Mesodermal cell (in vitro differentiated cells): ENCODE measurements around the gene CSGALNACT2. TPM values are rescaled to one million over a fixed set of nuclear protein-coding genes. Genes with fewer than 3 reads are reported as not detected.
A peak's percentile ranks its signal among the peaks of the same experiment; 100 is the strongest.
"Not testable (repeated sequence)": the region's sequence is repeated elsewhere in the genome, so short reads cannot be mapped to it uniquely, and the experiment has no call there.

ENCODE experiments used
- H3K27ac ChIP-seq: 2 replicates; pipeline ENCODE4 v1.7.0; 2013; ENCODE audit warnings: mild to moderate bottlenecking, low read depth, low read length, moderate library complexity; ENCODE audit not compliant: severe bottlenecking
- H3K36me3 ChIP-seq: 2 replicates; pipeline ENCODE4 v1.7.1; 2013; ENCODE audit warnings: mild to moderate bottlenecking, low read length, moderate library complexity; ENCODE audit not compliant: control insufficient read depth, insufficient read depth
- H3K4me1 ChIP-seq: one replicate; pipeline ENCODE4 v1.7.1; 2013; ENCODE audit warnings: mild to moderate bottlenecking, low read length; ENCODE audit not compliant: insufficient read depth, control insufficient read depth, poor library complexity, severe bottlenecking
- H3K4me3 ChIP-seq: 2 replicates; pipeline ENCODE4 v1.7.0; 2013; ENCODE audit warnings: low read length, control low read depth, mild to moderate bottlenecking; ENCODE audit not compliant: insufficient read depth, poor library complexity, severe bottlenecking; ENCODE audit errors: extremely low read depth
- H3K9me3 ChIP-seq: 2 replicates; pipeline ENCODE4 v1.7.1; 2013; ENCODE audit warnings: mild to moderate bottlenecking, low read length, moderate library complexity; ENCODE audit not compliant: control insufficient read depth
- WGBS, 2 experiments: methylation state at CpG; one replicate each; pipeline ENCODE4 v1.1.5; 2013; ENCODE audit warnings: missing lambda C conversion rate in 2 of 2; ENCODE audit not compliant: insufficient coverage in 2 of 2; 5-methylcytosine and 5-hydroxymethylcytosine counted together
- polyA plus RNA-seq, 2 experiments: library from polyadenylated mRNA; stranded (reverse); fragments of 50-300 nt; gene quantifications; one replicate each; pipeline ENCODE4 v1.2.3, GENCODE V29; 2013

Gene CSGALNACT2, protein sequence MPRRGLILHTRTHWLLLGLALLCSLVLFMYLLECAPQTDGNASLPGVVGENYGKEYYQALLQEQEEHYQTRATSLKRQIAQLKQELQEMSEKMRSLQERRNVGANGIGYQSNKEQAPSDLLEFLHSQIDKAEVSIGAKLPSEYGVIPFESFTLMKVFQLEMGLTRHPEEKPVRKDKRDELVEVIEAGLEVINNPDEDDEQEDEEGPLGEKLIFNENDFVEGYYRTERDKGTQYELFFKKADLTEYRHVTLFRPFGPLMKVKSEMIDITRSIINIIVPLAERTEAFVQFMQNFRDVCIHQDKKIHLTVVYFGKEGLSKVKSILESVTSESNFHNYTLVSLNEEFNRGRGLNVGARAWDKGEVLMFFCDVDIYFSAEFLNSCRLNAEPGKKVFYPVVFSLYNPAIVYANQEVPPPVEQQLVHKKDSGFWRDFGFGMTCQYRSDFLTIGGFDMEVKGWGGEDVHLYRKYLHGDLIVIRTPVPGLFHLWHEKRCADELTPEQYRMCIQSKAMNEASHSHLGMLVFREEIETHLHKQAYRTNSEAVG
- polyA plus RNA-seq (2013, experiment 1 of 2) = 12.6 TPM
- 14.3 TPM for polyA plus RNA-seq (2013, experiment 2 of 2)

DNA sequence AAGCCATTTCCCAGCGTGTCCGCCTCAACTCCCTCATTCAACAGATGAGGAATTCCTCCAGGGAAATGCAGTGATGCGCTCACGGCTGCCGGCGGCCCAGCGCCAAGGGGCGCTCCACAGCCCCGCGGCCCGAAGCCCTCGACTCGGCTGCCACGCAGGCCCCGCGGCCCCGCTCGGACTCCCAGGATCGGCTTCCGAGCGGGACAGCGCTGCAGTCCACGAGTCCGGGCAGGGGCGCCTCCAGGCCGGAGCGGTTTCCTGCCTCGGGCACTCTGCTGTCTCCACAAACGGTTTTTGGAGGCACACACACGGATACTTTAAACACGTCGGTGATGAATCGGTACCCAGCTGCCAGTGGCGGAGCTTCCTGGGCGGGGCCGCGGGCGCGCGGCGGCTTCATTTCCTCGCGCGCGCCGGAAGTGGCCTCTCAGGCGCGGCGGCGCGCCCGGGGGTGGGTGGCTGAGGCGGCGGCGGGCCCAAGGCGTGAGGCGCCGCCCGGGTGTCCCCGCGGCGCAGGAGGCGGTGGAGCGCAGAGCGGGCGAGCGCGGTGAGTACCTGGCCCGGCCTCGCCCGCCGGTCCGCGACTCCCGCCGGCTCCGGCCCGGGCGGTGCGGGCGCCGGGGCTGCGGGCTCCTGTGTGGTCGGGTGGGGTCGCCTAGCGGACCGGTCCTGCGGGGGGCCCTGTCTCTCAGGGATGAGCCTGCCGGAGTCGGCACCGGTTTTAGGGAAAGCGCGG is at the start of gene CSGALNACT2:
Gene CSGALNACT2, plus strand, starts transcription at position 425 of the 736 bp plus-strand sequence. CDS start 16,705 bp downstream, outside the sequence.
- peak within 1 kb of the TSS; percentile 92 for H3K27ac ChIP-seq
- 0 to 1% methylated on average over 57 to 69 of the region's 93 CpGs for WGBS, 2 experiments
- H3K36me3 ChIP-seq = no peaks in the 10 kb centered on the region
- no peaks in the 10 kb centered on the region for H3K4me1 ChIP-seq
- H3K4me3 ChIP-seq = peak within 1 kb of the TSS; percentile 84
- H3K9me3 ChIP-seq = no peaks in the 10 kb centered on the region

DNA sequence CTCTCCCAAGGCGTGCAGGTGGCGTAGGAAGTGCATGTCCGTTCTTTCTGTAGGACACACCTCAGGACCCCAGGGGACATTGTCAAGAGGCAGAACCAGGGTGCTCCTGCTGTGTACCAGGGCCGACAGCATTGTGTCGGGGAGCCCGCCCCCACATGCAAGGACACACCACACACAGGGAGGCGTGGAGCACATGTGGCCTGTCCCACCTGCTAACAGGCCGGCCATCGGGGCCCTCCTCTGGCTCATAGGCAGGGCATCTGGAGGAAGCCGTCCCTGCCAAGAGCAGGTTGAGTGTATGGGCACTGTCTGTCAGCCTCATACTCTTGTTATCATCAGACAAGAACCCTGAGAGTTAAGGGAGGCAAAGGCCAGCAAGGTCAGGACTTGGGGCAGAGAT is 48.7 kb upstream of the CSGALNACT2 start:
- Histone ChIP-seq H3K9me3 (no peaks in the 10 kb centered on the region), H3K4me1 (peaks cover 2% of the 10 kb centered on the region), H3K4me3 (no peak overlapping the region), H3K36me3 (no peaks in the 10 kb centered on the region), H3K27ac (no peak overlapping the region)
- WGBS, 2 experiments = 88 to 93% methylated on average over 9 of the region's 10 CpGs

DNA sequence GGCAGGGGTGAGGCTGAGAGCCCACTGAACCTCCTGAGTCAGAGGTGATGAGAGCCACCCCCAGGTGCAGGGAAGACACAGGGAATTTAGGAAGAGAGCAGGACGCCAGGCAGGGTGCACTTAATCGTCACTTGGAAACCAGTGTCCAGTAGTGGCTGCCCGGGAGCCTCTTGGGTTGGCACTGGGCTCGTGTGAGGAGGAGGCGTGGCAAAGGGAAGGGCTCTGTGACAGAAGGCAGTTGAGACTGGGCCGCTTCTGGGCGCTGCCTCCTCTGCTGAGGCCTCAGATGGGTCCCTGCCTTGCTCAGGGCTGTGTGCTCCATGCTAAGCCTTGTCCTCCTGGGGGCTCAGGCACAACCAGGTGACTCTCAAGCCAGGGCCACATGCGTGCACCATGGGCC is 48.1 kb upstream of the CSGALNACT2 start:
- Histone ChIP-seq H3K4me3 (no peak overlapping the region), H3K27ac (no peak overlapping the region), H3K36me3 (no peaks in the 10 kb centered on the region), H3K4me1 (no peaks in the 10 kb centered on the region), H3K9me3 (no peaks in the 10 kb centered on the region)
- WGBS, 2 experiments = 79 to 86% methylated on average over 7 of the region's 8 CpGs

DNA sequence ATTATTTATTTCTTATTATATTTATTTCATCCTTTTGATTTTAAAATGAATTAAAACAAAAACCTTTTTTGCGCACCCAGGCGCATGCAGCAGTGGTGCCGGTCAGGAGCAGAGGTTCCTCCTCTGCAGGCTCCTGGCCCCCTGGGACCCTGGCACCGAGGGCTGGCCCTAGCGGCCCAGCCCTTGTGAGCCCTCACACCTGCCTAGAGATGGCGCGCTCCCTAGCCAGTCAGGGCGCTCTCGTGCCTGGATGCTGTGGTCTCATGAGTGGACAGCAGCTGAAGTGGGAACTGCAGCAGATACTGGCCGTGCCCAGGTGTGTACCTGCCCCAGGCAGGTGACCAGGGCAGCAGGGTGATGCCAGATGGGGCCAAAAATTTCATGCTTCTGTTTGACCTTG is 47.6 kb upstream of the CSGALNACT2 start:
- no peaks in the 10 kb centered on the region for H3K9me3 ChIP-seq
- no peak overlapping the region for H3K4me3 ChIP-seq
- H3K4me1 ChIP-seq = no peaks in the 10 kb centered on the region
- H3K27ac ChIP-seq = no peak overlapping the region
- H3K36me3 ChIP-seq = no peaks in the 10 kb centered on the region
- WGBS, 2 experiments = 80 to 98% methylated on average over 2 to 10 of the region's 10 CpGs

DNA sequence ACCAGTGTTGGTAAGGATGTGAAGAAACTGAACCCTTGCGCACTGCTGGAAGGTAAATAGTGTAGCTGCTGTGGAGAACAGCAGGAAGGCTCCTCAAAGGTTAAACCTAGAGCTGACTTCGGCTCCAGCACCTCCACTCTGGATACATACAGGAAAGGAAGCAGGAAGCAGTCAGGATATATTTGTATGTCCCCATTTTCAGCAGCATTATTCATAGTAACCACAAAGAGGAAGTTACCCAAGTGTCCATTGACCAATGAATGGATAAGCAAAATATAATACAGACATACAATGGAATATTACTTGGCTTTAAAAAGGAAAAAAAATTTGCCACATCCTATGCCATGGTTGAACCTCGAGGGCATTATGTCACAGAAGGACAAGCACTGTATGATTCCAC is 46.4 kb upstream of the CSGALNACT2 start:
- Histone ChIP-seq H3K27ac (no peak overlapping the region), H3K9me3 (no peaks in the 10 kb centered on the region), H3K4me1 (no peaks in the 10 kb centered on the region), H3K36me3 (no peaks in the 10 kb centered on the region), H3K4me3 (no peak overlapping the region)
- 90 to 100% methylated on average over 1 of the region's 3 CpGs for WGBS, 2 experiments

DNA sequence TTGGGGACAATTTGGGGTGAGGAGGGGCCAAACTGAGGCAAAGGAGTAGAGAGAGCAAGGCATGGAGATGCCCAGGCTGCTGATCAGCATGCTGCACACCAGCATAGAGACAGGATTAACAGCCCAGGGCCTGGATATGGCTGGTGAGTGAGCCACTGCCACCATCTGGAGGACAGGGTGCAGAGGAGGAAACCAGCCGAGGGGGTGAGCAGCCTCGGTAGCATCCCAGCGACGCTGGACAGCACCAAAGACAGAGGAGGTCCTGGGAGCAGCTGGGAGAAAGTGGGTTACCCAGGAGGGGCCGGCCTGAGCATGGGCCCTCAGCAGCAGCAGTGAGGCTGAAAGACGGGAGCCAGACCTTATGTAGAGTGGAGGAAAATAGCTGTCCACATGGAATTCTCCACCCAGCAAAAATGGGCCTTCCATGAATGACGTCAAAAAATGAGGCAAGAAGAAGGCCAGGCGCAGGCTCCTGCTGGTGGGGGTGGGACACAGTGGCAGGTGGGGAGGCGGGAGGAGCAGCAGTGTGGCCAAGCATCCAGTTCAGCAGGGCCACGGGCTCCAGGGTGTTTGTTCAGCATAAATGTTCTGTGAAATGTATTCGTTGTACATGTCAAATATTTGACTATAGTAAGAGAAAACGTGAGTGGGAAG is 44.7 kb upstream of the CSGALNACT2 start:
- WGBS, 2 experiments = 43 to 61% methylated on average over 10 of the region's 12 CpGs
- Histone ChIP-seq H3K9me3 (no peaks in the 10 kb centered on the region), H3K4me1 (no peaks in the 10 kb centered on the region), H3K27ac (no peak overlapping the region), H3K36me3 (no peaks in the 10 kb centered on the region), H3K4me3 (no peak overlapping the region)

DNA sequence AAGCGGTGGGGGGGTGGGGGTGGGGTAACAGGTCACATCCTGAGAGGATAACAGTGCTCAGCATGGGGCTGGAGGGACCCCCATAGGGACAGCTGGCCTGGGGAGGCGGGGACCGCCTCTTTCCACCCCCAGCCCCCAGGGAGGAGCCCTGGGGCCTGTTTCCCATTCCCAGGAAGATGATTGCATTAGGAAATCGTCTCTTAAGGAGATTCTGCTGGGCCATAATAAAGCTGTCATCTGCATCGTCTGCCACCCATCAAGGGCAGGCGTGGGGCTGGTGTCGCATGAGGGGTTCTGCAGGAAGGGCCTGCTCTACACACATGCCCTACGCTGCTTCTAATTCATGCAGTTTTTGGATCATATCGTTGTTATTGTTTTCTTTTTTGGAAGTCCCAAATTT is 44.2 kb upstream of the CSGALNACT2 start:
- Histone ChIP-seq H3K36me3 (no peaks in the 10 kb centered on the region), H3K27ac (no peak overlapping the region), H3K4me3 (no peak overlapping the region), H3K4me1 (no peaks in the 10 kb centered on the region), H3K9me3 (no peaks in the 10 kb centered on the region)
- WGBS, 2 experiments = 74 to 77% methylated on average over 8 to 9 of the region's 9 CpGs

DNA sequence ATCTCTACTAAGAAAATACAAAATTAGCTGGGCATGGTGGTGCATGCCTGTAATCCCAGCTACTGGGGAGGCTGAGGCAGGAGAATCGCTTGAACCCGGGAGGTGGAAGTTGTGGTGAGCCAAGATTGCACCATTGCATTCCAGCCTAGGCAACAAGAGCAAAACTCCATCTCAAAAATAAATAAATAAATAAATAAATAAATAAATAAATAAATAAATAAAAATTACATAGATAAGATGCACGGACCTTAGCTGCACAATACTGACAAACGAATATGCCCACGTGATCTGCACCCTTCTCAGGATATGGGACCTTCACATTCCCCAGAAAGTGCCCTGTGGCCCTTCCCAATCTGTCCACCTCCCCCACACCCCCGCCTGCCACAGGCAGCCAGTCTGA is 38.9 kb upstream of the CSGALNACT2 start:
- WGBS, 2 experiments = 67 to 100% methylated on average over 1 to 4 of the region's 6 CpGs
- not testable (repeated sequence) for H3K36me3 ChIP-seq, H3K4me1 ChIP-seq, H3K9me3 ChIP-seq, H3K4me3 ChIP-seq, H3K27ac ChIP-seq

DNA sequence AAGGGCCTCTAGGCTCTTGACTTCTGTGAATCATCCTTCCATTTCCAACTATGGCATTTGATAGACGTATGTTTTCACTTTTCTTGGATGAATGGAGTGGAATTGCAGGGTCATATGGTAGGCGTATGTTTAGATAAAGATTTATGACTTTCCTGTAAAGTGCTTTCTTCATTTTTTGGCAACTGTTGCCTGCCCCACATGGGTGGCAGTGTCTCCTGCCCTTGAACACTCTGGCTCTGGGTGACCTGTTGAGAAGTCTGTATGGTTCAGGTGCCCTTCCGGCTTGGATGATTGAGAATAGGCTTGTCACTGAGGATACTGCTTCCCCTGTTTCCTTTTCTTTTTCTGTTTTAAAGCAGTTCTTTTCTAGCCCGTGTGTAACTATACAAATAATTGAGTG is 38.3 kb upstream of the CSGALNACT2 start:
- H3K4me3 ChIP-seq = no peak overlapping the region
- no peaks in the 10 kb centered on the region for H3K4me1 ChIP-seq
- WGBS, 2 experiments = 83 to 93% methylated on average over 1 to 2 of the region's 4 CpGs
- no peaks in the 10 kb centered on the region for H3K36me3 ChIP-seq
- H3K27ac ChIP-seq = no peak overlapping the region
- H3K9me3 ChIP-seq = no peaks in the 10 kb centered on the region

DNA sequence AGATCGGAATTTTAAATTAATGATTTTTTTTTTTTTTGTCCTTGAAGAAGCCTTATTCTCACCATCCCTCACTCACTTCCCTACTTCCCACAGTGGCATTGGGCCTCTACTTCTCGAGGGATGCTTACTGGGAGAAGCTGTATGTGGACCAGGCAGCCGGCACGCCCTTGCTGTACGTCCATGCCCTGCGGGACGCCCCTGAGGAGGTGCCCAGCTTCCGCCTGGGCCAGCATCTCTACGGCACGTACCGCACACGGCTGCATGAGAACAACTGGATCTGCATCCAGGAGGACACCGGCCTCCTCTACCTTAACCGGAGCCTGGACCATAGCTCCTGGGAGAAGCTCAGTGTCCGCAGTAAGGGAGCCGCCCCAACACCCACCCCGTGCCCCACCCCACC is 37.9 kb upstream of the CSGALNACT2 start:
- WGBS, 2 experiments = 95 to 98% methylated on average over 12 to 16 of the region's 17 CpGs
- H3K9me3 ChIP-seq = no peaks in the 10 kb centered on the region
- no peaks in the 10 kb centered on the region for H3K4me1 ChIP-seq
- no peak overlapping the region for H3K27ac ChIP-seq
- H3K36me3 ChIP-seq = no peaks in the 10 kb centered on the region
- H3K4me3 ChIP-seq = no peak overlapping the region
